Right forelimb (tissue), 1 donor: ENCODE results near the gene HM13.
"Not testable (repeated sequence)": the region's sequence is repeated elsewhere in the genome, so short reads cannot be mapped to it uniquely, and the experiment has no call there.

Experiments
- DNase-seq: peaks from one replicate; pipeline ENCODE4 v3.0.0-alpha.2; 2018

HM13 gene, protein sequence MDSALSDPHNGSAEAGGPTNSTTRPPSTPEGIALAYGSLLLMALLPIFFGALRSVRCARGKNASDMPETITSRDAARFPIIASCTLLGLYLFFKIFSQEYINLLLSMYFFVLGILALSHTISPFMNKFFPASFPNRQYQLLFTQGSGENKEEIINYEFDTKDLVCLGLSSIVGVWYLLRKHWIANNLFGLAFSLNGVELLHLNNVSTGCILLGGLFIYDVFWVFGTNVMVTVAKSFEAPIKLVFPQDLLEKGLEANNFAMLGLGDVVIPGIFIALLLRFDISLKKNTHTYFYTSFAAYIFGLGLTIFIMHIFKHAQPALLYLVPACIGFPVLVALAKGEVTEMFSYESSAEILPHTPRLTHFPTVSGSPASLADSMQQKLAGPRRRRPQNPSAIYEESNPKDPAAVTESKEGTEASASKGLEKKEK

GRCh38 chr20:31514154-31515071 lies at the start of gene HM13:
Gene HM13 (plus strand): TSS chr20:31514442. CDS start chr20:31514552, 110 bp downstream.
- DNase-seq: peak; percentile 94

GRCh38 chr20:31470946-31471345 lies 43.3 kb upstream of the HM13 start:
- not testable (repeated sequence) for DNase-seq

DNA sequence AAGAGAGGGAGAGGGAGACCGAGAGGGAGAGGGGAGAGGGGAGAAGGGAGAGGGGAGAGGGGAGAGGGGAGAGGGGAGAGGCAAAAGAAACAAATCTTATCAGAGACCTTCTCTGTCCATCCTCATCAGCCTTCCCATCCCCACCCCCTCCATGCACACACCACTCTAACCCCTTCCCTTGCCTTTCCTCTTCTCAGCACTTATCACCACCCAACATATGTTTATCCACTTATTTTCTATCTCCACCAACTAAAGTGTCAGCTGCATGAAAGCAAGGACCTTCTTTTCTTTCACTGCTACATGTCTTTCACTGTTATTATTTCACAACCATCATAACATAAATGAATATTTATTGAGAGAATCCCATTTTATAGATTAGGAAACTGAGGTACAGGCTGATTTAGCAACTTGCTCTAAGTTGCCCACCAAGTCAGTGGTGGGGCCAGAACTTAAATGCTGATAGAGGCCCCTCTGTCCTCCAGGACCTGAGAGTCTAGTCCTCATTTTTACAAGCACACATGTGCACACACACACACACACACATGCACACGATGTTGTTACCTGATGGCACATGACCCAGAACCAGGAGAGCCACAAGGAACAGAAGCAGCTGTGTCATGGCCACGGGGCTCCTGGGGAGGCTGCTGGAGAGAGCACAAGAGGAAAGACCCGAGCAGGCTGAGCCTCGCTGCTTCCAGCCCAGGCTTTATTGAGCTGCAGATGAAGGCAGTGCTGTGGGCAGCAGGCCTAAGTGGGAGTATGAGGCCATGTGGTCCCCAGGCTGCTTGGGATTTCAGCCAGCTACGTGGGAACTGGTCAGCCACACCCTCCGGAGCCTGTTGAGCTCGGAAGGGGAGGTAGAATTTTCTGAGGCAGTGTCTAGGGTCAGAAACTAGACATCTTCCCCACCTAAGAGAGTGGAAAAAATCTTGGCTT lies 41.6 kb upstream of the HM13 start:
- peak; percentile 56 for DNase-seq

- no peak for DNase-seq
Measured at GRCh38 chr20:31473331-31474096, 40.7 kb upstream of the HM13 start.

DNA sequence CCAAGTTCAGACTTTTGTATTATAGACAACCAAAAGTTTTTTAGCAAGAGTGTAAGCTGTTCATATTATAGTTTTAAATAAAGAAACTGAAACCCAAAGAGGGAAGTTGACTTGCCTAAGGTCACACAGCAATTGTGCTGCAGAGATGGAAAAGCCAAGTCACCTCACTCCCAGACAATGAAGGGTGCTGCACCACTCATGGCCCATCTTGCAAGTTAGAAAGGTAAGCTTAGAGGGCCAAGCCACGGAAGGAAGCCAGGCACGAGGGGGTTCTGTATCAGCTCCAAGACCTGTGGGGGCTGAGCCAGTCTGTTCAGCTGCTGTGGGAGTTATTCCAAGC lies 40.2 kb upstream of the HM13 start:
- DNase-seq: no peak

GRCh38 chr20:31474758-31475427 lies 39.3 kb upstream of the HM13 start, which contains the start of the genes DEFB124 and REM1:
Gene DEFB124 (minus strand): TSS chr20:31475127. CDS start chr20:31473013, 2,114 bp downstream.
Gene REM1 (plus strand): TSS chr20:31475288. CDS start chr20:31476446, 1,158 bp downstream.
- peak; percentile 68 for DNase-seq

DNA sequence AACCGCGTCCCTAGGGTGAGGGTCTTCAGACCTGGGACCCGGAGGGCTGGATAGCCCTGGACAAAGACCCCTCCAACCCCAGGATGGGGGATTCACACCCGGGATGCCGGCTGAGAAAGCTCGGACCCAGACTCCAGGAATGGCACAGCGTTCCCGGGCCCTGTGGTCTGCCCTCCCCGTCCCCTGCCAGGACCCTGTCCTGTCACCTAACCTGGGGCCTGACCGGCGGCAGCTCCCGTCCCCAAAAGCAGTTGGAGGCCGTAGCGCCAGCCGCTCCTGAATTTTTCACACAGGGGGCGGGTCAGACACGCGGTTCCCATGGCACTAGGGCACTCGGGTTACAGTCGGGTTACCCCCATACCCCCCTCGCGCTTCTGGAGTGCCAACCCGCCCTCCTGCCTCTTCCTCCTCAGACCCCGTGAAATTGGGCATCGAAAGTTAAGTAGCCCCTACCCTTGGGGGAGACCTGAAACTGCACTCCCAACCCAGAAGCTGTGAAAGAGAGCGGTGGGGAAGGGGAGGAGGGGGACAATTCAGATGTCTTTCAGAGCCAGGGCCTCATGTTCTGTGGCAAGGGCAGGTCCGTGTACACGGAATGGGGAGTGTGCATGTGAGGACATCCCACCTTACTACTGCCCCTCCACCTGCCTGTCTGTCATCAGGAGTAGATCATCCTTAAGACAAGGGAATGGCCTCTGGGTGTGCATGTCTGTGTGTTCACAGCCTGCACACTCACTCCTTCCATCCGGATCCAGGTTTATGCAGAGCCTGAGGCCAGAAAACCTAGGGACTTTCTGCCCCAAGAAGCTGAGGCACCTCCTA lies 38.6 kb upstream of the HM13 start:
- no peak for DNase-seq

DNA sequence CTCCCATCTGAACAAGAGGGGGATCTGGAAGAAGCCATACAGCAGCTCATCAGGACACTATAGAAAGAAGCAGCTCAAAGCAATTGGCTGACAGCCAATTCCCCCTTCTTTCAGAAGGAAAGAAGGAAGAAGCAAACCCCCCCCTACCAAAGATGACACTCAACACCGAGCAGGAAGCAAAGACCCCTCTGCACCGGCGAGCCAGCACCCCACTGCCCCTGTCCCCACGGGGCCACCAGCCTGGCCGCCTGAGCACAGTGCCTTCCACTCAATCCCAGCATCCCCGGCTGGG lies 38.0 kb upstream of the HM13 start:
- DNase-seq: no peak

DNA sequence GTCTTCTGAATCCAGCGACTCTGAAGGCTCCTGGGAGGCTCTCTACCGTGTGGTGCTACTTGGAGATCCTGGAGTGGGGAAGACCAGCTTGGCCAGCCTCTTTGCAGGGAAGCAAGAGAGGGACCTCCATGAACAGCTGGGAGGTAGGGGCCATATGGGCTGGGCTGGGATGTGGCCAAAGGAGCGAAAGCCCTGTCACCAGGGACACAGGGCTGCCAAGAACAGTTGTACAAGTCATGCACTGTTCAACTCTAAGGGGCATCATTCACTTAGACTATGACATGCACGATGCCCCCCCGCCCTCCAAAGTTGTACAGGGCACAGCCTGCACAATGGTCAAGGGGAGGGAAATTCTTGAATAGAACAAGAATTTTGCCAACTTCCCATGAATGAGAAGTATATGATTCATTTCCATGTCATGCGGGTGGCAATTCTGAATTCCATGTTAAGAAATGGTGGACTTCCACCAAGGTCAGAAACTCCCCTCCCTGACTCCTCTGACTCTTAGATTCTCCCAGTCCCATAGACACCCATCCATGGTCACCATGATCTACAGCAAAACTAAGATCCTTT lies 37.5 kb upstream of the HM13 start:
- peak; percentile 23 for DNase-seq

DNA sequence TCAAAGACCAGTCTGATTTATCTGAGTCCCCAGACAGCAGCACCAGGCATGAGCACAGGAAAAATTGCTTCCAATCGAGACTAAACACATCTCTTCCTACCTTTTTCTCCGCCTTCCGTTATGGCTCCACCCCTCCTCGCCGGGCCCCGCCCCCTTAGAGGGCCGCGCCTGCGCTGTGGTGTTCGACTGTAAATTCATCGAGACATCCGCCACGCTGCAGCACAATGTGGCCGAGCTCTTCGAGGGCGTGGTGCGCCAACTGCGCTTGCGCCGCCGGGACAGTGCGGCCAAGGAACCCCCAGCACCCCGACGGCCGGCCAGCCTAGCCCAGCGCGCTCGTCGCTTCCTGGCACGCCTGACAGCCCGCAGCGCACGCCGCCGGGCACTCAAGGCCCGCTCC lies 30.2 kb upstream of the HM13 start:
- peak; percentile 75 for DNase-seq

GRCh38 chr20:31485450-31486339 lies 28.5 kb upstream of the HM13 start:
- peak; percentile 89 for DNase-seq

- DNase-seq: no peak
Measured at GRCh38 chr20:31488115-31488514, 26.1 kb upstream of the HM13 start.

- no peak for DNase-seq
Measured at GRCh38 chr20:31489152-31489551, 25.1 kb upstream of the HM13 start.

- no peak for DNase-seq
Measured at GRCh38 chr20:31490752-31491151, 23.5 kb upstream of the HM13 start.

DNA sequence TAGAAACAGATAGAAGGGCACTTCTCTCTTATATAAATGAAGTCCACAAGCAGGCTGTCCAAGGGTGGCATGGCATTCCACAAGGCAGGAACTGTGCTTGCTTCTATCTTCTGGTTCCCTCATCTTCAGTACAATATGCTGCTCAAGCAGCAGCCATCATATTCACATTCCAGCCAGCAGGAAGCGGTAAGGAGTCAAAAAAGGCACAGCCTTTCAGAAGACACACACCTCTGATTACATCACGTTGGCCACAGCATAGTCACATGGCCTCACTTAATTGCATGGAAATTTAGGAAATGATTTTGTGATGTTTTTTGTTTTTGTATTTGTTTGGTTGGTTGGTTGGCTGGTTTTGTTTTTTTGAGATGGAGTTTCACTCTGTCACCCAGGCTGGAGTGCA lies 20.1 kb upstream of the HM13 start:
- no peak for DNase-seq

- peak; percentile 85 for DNase-seq
Measured at GRCh38 chr20:31496761-31497295, 17.4 kb upstream of the HM13 start.

- DNase-seq: no peak
Measured at GRCh38 chr20:31497838-31498540, 16.3 kb upstream of the HM13 start.

- no peak for DNase-seq
Measured at GRCh38 chr20:31500527-31500926, 13.7 kb upstream of the HM13 start.
